Measurements from ENCODE around the gene TLR9. TPM values are rescaled to one million over a fixed set of nuclear protein-coding genes. Genes with fewer than 3 reads are reported as not detected.

TLR9 gene
- total and polyA plus RNA-seq, 12 donors = 0.06 to 0.46 (median 0.28) TPM; not detected in 3

DNA sequence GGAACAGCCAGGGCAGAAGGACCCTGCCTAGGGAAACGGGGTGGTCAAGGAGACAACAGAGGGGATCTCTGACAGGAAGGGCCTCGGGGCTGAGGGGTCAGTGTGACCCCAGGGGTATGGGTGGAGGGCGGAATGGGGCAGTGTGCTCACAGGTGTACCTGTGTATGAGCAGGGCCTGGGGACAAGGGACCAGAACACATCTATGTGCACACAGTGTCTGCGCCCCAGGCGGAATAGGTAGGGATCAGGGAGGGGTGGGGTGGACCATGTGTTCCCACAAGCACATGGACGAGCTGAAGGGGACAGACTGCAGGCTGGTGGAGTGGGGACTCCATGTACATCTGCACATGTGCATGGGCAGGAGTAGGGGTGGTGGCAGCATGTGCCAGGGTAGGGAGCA lies 5.0 kb upstream of the TLR9 start:
- H3K4me1 ChIP-seq = peaks cover 6 to 45% (median 29%) of the 10 kb centered on the region in 9 donors
- DNase-seq = no peak
- no peak overlapping the region for H3K4me3 ChIP-seq
- no peak overlapping the region for H3K27ac ChIP-seq
- intact Hi-C loops (cut with DNase I) = loop anchor here in 5 of 10 donors (2.0 to 10.0 kb wide), 6 partner anchors 47 to 224 kb away; partner anchors contain the start of genes NISCH (in 1 of the 5), TNNC1 (in 1 of the 5) and WDR82 (in 1 of the 5)
- TF ChIP-seq, protein P1, sequence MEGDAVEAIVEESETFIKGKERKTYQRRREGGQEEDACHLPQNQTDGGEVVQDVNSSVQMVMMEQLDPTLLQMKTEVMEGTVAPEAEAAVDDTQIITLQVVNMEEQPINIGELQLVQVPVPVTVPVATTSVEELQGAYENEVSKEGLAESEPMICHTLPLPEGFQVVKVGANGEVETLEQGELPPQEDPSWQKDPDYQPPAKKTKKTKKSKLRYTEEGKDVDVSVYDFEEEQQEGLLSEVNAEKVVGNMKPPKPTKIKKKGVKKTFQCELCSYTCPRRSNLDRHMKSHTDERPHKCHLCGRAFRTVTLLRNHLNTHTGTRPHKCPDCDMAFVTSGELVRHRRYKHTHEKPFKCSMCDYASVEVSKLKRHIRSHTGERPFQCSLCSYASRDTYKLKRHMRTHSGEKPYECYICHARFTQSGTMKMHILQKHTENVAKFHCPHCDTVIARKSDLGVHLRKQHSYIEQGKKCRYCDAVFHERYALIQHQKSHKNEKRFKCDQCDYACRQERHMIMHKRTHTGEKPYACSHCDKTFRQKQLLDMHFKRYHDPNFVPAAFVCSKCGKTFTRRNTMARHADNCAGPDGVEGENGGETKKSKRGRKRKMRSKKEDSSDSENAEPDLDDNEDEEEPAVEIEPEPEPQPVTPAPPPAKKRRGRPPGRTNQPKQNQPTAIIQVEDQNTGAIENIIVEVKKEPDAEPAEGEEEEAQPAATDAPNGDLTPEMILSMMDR (IDR thresholded peaks at IDR 0.05) = no peak
- ATAC-seq = no peak
- no peaks in the 10 kb centered on the region for H3K27me3 ChIP-seq
- 90 to 95% methylated on average over 6 of the region's 6 CpGs for WGBS, 2 donors
- peaks cover 0 to 85% (median 54%) of the 10 kb centered on the region in 9 donors for H3K36me3 ChIP-seq
- H3K9me3 ChIP-seq = no peaks in the 10 kb centered on the region

DNA sequence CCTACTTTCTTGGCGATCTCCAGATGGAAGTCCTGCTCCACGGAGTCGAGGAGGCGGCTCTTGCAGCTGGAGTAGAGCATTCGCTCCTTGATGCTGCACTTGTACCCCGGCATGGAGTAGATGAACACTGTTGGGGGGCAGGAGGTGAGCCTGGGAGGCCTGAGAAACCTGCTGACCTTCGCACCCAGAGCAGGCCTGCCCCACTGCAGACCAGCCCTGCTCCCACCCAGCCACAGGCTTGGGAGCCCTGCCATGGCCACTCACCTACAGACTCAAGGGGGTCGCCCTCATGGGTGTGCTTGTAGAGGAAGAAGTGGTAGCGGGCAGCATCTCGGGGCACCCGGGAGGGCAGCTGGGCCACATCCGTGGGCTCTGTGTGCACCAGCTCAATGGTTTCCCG lies 4.2 kb upstream of the TLR9 start:
- no peak overlapping the region for H3K4me3 ChIP-seq
- no peaks in the 10 kb centered on the region for H3K27me3 ChIP-seq
- H3K9me3 ChIP-seq = no peaks in the 10 kb centered on the region
- DNase-seq = no peak
- TF ChIP-seq, protein P1 (IDR thresholded peaks at IDR 0.05) = no peak
- H3K27ac ChIP-seq = no peak overlapping the region
- intact Hi-C loops (cut with DNase I) = loop anchor here in 5 of 10 donors (2.0 to 10.0 kb wide), 7 partner anchors 48 to 225 kb away; partner anchors contain the start of genes NISCH (in 1 of the 5), TNNC1 (in 1 of the 5) and WDR82 (in 1 of the 5)
- ATAC-seq = no peak
- WGBS, 2 donors = 94 to 97% methylated on average over 13 of the region's 13 CpGs
- peaks cover 0 to 78% (median 51%) of the 10 kb centered on the region in 9 donors for H3K36me3 ChIP-seq
- H3K4me1 ChIP-seq = peaks cover 6 to 41% (median 23%) of the 10 kb centered on the region in 9 donors

DNA sequence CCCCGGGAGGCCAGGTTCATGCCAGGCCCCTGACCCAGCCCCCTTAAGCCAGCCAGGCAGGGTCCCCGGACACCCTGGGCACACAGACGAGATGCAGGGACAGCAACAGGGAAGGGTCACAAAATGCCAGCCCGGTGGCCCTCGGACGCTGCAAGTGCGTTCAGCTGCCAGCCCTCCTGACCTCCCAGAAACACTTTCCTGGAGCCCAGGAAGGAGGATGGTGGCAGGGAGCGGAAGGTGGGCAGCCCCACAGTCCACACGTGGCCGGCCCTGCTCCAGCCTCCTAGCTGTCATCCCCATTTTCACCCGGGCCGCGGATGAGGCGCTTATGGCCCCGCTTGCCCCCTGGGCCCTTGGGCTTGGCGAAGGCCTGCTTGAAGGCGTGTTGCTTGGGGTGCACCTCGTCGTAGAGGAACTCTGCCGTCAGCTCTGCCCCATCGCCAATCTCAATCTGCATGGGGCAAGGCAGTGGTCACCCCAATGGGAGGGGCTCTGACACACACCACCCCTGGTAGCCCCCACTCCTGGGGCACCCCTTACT lies 3.4 kb upstream of the TLR9 start:
- H3K27me3 ChIP-seq = no peaks in the 10 kb centered on the region
- H3K4me3 ChIP-seq = no peak overlapping the region
- TF ChIP-seq, protein P1 (IDR thresholded peaks at IDR 0.05) = no peak
- no peaks in the 10 kb centered on the region for H3K9me3 ChIP-seq
- H3K36me3 ChIP-seq = peaks cover 0 to 70% (median 51%) of the 10 kb centered on the region in 9 donors
- DNase-seq (no peak), ATAC-seq (no peak)
- H3K4me1 ChIP-seq = peaks cover 3 to 34% (median 18%) of the 10 kb centered on the region in 9 donors
- WGBS, 2 donors = 90 to 92% methylated on average over 21 of the region's 21 CpGs
- intact Hi-C loops (cut with DNase I) = loop anchor here in 1 of 10 donors (2.0 kb wide), 1 partner anchor 108 kb away; no protein-coding TSS in a partner anchor
- H3K27ac ChIP-seq = no peak overlapping the region

DNA sequence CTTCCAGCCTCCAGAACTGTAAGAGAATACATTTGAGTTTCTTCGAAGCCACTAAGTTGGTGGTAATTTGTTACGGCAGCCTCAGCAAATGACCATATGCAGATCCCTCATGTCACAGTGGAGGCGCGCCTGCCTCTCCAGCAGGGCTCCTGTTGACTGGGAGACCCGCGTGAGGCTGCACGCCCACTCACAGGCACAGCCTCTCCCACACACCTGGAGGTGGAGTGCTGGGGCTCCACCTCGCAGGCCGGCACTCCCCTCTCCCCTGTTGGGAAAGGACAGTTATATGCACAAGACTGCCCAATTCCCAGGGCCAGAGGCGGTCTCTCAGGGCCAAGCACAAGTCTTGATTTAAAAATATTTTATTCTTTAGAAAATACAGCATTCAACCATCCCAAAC lies 2.8 kb upstream of the TLR9 start:
- intact Hi-C loops (cut with DNase I) = loop anchor here in 1 of 10 donors (2.0 kb wide), 1 partner anchor 109 kb away; no protein-coding TSS in a partner anchor
- no peak for ATAC-seq
- TF ChIP-seq, protein P1 (IDR thresholded peaks at IDR 0.05) = no peak
- Histone ChIP-seq H3K4me3 (no peak overlapping the region), H3K9me3 (no peaks in the 10 kb centered on the region), H3K27ac (no peak overlapping the region), H3K27me3 (no peaks in the 10 kb centered on the region), H3K36me3 (peaks cover 0 to 65% (median 47%) of the 10 kb centered on the region in 9 donors), H3K4me1 (peaks cover 3 to 31% (median 16%) of the 10 kb centered on the region in 9 donors)
- DNase-seq = no peak
- 87 to 92% methylated on average over 10 of the region's 10 CpGs for whole genome bisulfite sequencing, 2 donors
